ENCODE data around the gene CLMN. TPM values are rescaled to one million over a fixed set of nuclear protein-coding genes. Genes with fewer than 3 reads are reported as not detected.

The CLMN gene
- total RNA-seq, 1 experiment from 2014 or later = 33.4 TPM

- Histone ChIP-seq H2AFZ (ENCODE audit: low read depth, low read length, poor library complexity, severe bottlenecking) (no peak overlapping the region), H3K4me2 (ENCODE audit: low read length) (no peak overlapping the region), H3K79me2 (ENCODE audit: insufficient read depth, low read length) (no peaks in the 10 kb centered on the region), H3K36me3 (ENCODE audit: control insufficient read depth in 1 of 2, insufficient read depth in 2 of 2, low read length in 2 of 2) (no peaks in the 10 kb centered on the region), H3K9ac (ENCODE audit: low read length) (no peak overlapping the region), H4K20me1 (ENCODE audit: insufficient read depth) (no peaks in the 10 kb centered on the region), H3K4me1 (ENCODE audit: control insufficient read depth in 1 of 2, insufficient read depth in 2 of 2, low read length in 2 of 2) (peaks cover 9 to 26% of the 10 kb centered on the region in 2 experiments; a peak in 3 of 4 replicates), H3K9me2 (ENCODE audit: insufficient read depth) (no peaks in the 10 kb centered on the region), H3K9me3 (ENCODE audit: control insufficient read depth in 1 of 2, insufficient read depth in 1 of 2, low read depth in 1 of 2, low read length in 2 of 2) (no peaks in the 10 kb centered on the region), H3K27me3 (ENCODE audit: insufficient read depth, low read length) (no peaks in the 10 kb centered on the region), H3K4me3 (replicated peaks in 1 of 2; ENCODE audit: low read depth in 1 of 2, low read length in 2 of 2) (no peak overlapping the region), H3K27ac (ENCODE audit: low read depth, low read length) (no peak overlapping the region)
- TF ChIP-seq EZH2phosphoT487 (IDR thresholded peaks at IDR 0.05; ENCODE audit: borderline replicate concordance) (no peak), CEBPB (IDR thresholded peaks at IDR 0.05; ENCODE audit: low read depth) (no peak), POLR2A (IDR thresholded peaks at IDR 0.05; ENCODE audit: borderline replicate concordance, extremely low read depth, insufficient read depth, insufficient read length) (no peak), EZH2 (IDR thresholded peaks at IDR 0.05) (no peak), ZBTB33 (IDR thresholded peaks at IDR 0.05; ENCODE audit: extremely low read depth, insufficient replicate concordance, low read length) (no peak), SRF (IDR thresholded peaks at IDR 0.05; ENCODE audit: low read depth) (no peak), FOSL1 (IDR thresholded peaks at IDR 0.05; ENCODE audit: low read depth) (no peak), CBX3 (IDR thresholded peaks at IDR 0.05; ENCODE audit: low read depth) (no peak), SP1 (IDR thresholded peaks at IDR 0.05; ENCODE audit: low read depth) (no peak), POLR2AphosphoS5 (IDR thresholded peaks at IDR 0.05; ENCODE audit: low read depth, low read length) (no peak), ZNF274 (IDR thresholded peaks at IDR 0.05; ENCODE audit: low read depth, low read length) (no peak), SIN3A (IDR thresholded peaks at IDR 0.05; ENCODE audit: low read depth) (no peak), JUND (IDR thresholded peaks at IDR 0.05) (no peak), EGR1 (IDR thresholded peaks at IDR 0.05; ENCODE audit: low read depth) (no peak), REST (IDR thresholded peaks at IDR 0.05; ENCODE audit: low read depth) (no peak), ELF1 (IDR thresholded peaks at IDR 0.05; ENCODE audit: borderline replicate concordance, low read depth) (no peak)
- TF ChIP-seq, protein P1, sequence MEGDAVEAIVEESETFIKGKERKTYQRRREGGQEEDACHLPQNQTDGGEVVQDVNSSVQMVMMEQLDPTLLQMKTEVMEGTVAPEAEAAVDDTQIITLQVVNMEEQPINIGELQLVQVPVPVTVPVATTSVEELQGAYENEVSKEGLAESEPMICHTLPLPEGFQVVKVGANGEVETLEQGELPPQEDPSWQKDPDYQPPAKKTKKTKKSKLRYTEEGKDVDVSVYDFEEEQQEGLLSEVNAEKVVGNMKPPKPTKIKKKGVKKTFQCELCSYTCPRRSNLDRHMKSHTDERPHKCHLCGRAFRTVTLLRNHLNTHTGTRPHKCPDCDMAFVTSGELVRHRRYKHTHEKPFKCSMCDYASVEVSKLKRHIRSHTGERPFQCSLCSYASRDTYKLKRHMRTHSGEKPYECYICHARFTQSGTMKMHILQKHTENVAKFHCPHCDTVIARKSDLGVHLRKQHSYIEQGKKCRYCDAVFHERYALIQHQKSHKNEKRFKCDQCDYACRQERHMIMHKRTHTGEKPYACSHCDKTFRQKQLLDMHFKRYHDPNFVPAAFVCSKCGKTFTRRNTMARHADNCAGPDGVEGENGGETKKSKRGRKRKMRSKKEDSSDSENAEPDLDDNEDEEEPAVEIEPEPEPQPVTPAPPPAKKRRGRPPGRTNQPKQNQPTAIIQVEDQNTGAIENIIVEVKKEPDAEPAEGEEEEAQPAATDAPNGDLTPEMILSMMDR (IDR thresholded peaks at IDR 0.05 in 2 of 3, conservative IDR thresholded peaks at IDR 0.05 in 1 of 3; ENCODE audit: borderline replicate concordance in 1 of 3, insufficient read depth in 1 of 3, low read depth in 2 of 3, low read length in 2 of 3) = no peak
- TF ChIP-seq, protein P2, sequence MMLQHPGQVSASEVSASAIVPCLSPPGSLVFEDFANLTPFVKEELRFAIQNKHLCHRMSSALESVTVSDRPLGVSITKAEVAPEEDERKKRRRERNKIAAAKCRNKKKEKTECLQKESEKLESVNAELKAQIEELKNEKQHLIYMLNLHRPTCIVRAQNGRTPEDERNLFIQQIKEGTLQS (IDR thresholded peaks at IDR 0.05) = no peak
- no TSS peak for BruUV-seq (replicated peaks)
- no peak for ATAC-seq
- intact Hi-C loops (cut with micrococcal nuclease) = no loop called here
- no peak for DNase-seq (ENCODE audit: low read depth, low spot score)
- ChIA-PET POLR2A (no interaction called here), CTCF (no interaction called here), RAD21 (ENCODE audit: low non-redundant PET in 1 of 2, low total read pairs in 2 of 2, uncharacterized antibody in 2 of 2, unreplicated experiment in 2 of 2) (no interaction called here)
These were observed 2.2 kb upstream of the CLMN start for GRCh38 chr14:95321693-95322455.
